ENCODE measurements around the gene UBE4B. TPM values are rescaled to one million over a fixed set of nuclear protein-coding genes. Genes with fewer than 3 reads are reported as not detected.
"Not testable (repeated sequence)": the region's sequence is repeated elsewhere in the genome, so short reads cannot be mapped to it uniquely, and the experiment has no call there.

Gene UBE4B
- total and polyA plus RNA-seq, 4 donors: 9.9 to 51.0 (median 28.2) TPM

GRCh38 chr1:10022656-10023055 lies 10.1 kb upstream of the UBE4B start:
- 41 to 77% methylated on average over 7 of the region's 7 CpGs for WGBS, 2 donors
- DNase-seq (no peak), ATAC-seq (ENCODE audit: insufficient read depth, low FRiP score) (no peak)
- no peaks in the 10 kb centered on the region for H3K36me3 ChIP-seq (ENCODE audit: control insufficient read depth in 4 of 4, insufficient read depth in 4 of 4, low read length in 4 of 4)
- H3K4me1 ChIP-seq (ENCODE audit: control insufficient read depth in 5 of 5, insufficient read depth in 5 of 5, low read length in 5 of 5): no peaks in the 10 kb centered on the region
- no peak overlapping the region for H3K4me3 ChIP-seq
- no peak overlapping the region for H3K27ac ChIP-seq (ENCODE audit: low read depth in 1 of 2, low read length in 1 of 2)
- no peaks in the 10 kb centered on the region for H3K27me3 ChIP-seq (ENCODE audit: control insufficient read depth in 3 of 3, insufficient read depth in 3 of 3, low read length in 2 of 3)
- no peak overlapping the region for H3K9ac ChIP-seq (ENCODE audit: insufficient read depth in 1 of 2, low read length in 2 of 2)
- TF ChIP-seq CTCF (IDR thresholded peaks at IDR 0.05; ENCODE audit: control extremely low read depth, extremely low read depth): no peak
- no peaks in the 10 kb centered on the region for H3K9me3 ChIP-seq (ENCODE audit: control insufficient read depth in 4 of 4, insufficient read depth in 3 of 4, low read length in 3 of 4)

GRCh38 chr1:10025354-10025753 lies 7.4 kb upstream of the UBE4B start:
- no peak for DNase-seq
- Histone ChIP-seq H3K36me3 (ENCODE audit: control insufficient read depth in 4 of 4, insufficient read depth in 4 of 4, low read length in 4 of 4) (no peaks in the 10 kb centered on the region), H3K4me1 (ENCODE audit: control insufficient read depth in 5 of 5, insufficient read depth in 5 of 5, low read length in 5 of 5) (no peaks in the 10 kb centered on the region), H3K4me3 (no peak overlapping the region), H3K27ac (ENCODE audit: low read depth in 1 of 2, low read length in 1 of 2) (no peak overlapping the region), H3K9ac (ENCODE audit: insufficient read depth in 1 of 2, low read length in 2 of 2) (no peak overlapping the region), H3K27me3 (ENCODE audit: control insufficient read depth in 3 of 3, insufficient read depth in 3 of 3, low read length in 2 of 3) (no peaks in the 10 kb centered on the region), H3K9me3 (ENCODE audit: control insufficient read depth in 4 of 4, insufficient read depth in 3 of 4, low read length in 3 of 4) (no peaks in the 10 kb centered on the region)
- ATAC-seq (ENCODE audit: insufficient read depth, low FRiP score): no peak
- 87 to 88% methylated on average over 2 of the region's 2 CpGs for WGBS, 2 donors
- TF ChIP-seq CTCF (IDR thresholded peaks at IDR 0.05; ENCODE audit: control extremely low read depth, extremely low read depth): no peak

GRCh38 chr1:10027027-10027426 lies 5.7 kb upstream of the UBE4B start:
- TF ChIP-seq CTCF (IDR thresholded peaks at IDR 0.05; ENCODE audit: control extremely low read depth, extremely low read depth): no peak

GRCh38 chr1:10028956-10029500 lies 3.7 kb upstream of the UBE4B start:
- DNase-seq; H3K9me3 ChIP-seq (ENCODE audit: control insufficient read depth in 4 of 4, insufficient read depth in 3 of 4, low read length in 3 of 4); H3K36me3 ChIP-seq (ENCODE audit: control insufficient read depth in 4 of 4, insufficient read depth in 4 of 4, low read length in 4 of 4); H3K27me3 ChIP-seq (ENCODE audit: control insufficient read depth in 3 of 3, insufficient read depth in 3 of 3, low read length in 2 of 3); H3K9ac ChIP-seq (ENCODE audit: insufficient read depth in 1 of 2, low read length in 2 of 2); H3K27ac ChIP-seq (ENCODE audit: low read depth in 1 of 2, low read length in 1 of 2); ATAC-seq (ENCODE audit: insufficient read depth, low FRiP score); H3K4me3 ChIP-seq; H3K4me1 ChIP-seq (ENCODE audit: control insufficient read depth in 5 of 5, insufficient read depth in 5 of 5, low read length in 5 of 5): not testable (repeated sequence)
- 53 to 72% methylated on average over 19 to 24 of the region's 24 CpGs for WGBS, 2 donors

More at GRCh38 chr1:10027027-10027426, 5.7 kb upstream of the UBE4B start:
- DNase-seq (no peak), ATAC-seq (ENCODE audit: insufficient read depth, low FRiP score) (no peak)
- Histone ChIP-seq H3K9me3 (ENCODE audit: control insufficient read depth in 4 of 4, insufficient read depth in 3 of 4, low read length in 3 of 4) (no peaks in the 10 kb centered on the region), H3K27me3 (ENCODE audit: control insufficient read depth in 3 of 3, insufficient read depth in 3 of 3, low read length in 2 of 3) (no peaks in the 10 kb centered on the region), H3K36me3 (ENCODE audit: control insufficient read depth in 4 of 4, insufficient read depth in 4 of 4, low read length in 4 of 4) (no peaks in the 10 kb centered on the region), H3K4me1 (ENCODE audit: control insufficient read depth in 5 of 5, insufficient read depth in 5 of 5, low read length in 5 of 5) (no peaks in the 10 kb centered on the region), H3K27ac (ENCODE audit: low read depth in 1 of 2, low read length in 1 of 2) (no peak overlapping the region), H3K4me3 (no peak overlapping the region), H3K9ac (ENCODE audit: insufficient read depth in 1 of 2, low read length in 2 of 2) (no peak overlapping the region)

All from lung (tissue), 12 donors.